GM19372 (cell line): ENCODE data around the gene KANTR.

Experiments
- ATAC-seq: cut with Tn5 transposase; IDR thresholded peaks from one replicate; pipeline ENCODE4 v1.9.1; 2021; ENCODE audit warnings: mild to moderate bottlenecking, low read depth, moderate library complexity; ENCODE audit not compliant: unreplicated experiment

KANTR gene

GRCh38 chrX:53080628-53081580 lies 13.0 kb upstream of the KANTR start:
- ATAC-seq, result no peak

DNA sequence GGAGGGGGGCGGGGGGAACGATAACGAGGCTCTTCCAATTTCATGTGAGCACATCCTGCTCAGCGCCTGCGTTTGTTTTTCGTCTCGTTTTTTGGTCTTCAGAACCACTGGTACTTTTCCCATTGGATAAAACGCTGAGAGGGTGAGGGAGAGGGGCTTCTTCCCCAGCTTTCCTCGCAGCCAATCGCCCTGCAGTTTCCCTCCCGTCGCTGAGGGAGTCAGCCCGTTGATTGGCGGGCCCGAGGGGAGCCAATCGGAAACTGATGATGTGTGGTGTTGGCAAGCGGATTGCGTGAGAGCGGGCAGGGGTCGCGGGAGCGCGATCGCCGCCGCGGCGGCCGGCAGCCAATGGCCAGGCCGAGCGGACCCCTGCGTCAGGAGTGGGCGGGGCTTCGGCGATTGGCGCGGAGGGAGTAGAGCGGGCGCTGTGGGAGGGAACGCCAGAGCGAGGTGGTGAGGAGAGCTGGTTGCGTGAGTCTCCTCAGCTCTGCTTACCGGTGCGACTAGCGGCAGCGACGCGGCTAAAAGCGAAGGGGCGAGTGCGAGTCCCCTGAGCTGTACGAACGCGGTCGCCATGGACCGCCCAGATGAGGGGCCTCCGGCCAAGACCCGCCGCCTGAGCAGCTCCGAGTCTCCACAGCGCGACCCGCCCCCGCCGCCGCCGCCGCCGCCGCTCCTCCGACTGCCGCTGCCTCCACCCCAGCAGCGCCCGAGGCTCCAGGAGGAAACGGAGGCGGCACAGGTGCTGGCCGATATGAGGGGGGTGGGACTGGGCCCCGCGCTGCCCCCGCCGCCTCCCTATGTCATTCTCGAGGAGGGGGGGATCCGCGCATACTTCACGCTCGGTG lies 11.8 kb upstream of the KANTR start, which contains the start of gene TSPYL2:
TSPYL2 (plus strand) TSS at position 443 of the 848 bp plus-strand sequence; CDS start at position 575, 132 bp downstream.
- peak; percentile 93 for ATAC-seq

GRCh38 chrX:53082773-53083616 lies 10.9 kb upstream of the KANTR start:
- ATAC-seq, result no peak

DNA sequence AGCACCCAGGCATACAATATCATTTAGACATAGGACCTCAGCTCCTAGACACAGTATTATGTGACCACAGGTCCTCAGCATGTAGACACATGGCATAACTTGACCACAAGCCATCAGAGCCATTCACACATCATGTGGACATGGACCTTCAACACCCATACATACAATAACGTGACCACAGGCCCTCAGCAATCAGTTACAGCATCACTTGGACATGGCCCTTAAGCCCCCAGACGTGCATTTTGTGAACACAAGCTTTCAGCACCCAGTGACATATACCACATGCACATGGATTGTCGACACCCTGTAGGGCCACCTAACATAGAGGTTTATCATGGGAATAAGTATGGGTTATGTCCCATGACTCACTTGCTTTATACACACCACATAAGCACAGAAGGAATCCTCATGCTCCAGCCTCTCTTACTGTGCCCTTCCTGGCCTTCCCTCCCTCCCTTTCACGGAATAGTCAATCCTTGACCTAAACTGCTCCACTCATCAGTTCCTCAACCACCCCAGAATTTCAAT lies 9.8 kb upstream of the KANTR start:
- no peak for ATAC-seq

DNA sequence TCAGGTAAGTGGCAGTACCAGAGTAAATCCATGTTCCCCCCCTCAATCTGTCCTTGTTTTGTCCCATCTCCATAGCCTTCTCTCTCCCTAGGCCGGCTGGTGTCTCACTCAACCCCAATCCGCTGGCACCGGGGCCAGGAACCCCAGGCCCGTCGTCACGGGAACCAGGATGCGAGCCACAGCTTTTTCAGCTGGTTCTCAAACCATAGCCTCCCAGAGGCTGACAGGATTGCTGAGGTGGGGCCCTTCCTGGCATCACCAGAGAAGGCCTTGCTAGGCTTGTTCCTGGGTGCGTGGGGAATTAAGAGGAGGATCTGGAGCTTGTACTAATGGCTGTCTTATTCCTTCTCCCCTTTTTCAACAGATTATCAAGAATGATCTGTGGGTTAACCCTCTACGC lies 9.1 kb upstream of the KANTR start:
- ATAC-seq, result no peak

DNA sequence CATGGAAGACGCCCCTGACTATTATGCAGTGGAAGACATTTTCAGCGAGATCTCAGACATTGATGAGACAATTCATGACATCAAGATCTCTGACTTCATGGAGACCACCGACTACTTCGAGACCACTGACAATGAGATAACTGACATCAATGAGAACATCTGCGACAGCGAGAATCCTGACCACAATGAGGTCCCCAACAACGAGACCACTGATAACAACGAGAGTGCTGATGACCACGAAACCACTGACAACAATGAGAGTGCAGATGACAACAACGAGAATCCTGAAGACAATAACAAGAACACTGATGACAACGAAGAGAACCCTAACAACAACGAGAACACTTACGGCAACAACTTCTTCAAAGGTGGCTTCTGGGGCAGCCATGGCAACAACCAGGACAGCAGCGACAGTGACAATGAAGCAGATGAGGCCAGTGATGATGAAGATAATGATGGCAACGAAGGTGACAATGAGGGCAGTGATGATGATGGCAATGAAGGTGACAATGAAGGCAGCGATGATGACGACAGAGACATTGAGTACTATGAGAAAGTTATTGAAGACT lies 8.2 kb upstream of the KANTR start:
- ATAC-seq, result no peak

GRCh38 chrX:53086464-53086863 lies 7.5 kb upstream of the KANTR start:
- ATAC-seq, result no peak

DNA sequence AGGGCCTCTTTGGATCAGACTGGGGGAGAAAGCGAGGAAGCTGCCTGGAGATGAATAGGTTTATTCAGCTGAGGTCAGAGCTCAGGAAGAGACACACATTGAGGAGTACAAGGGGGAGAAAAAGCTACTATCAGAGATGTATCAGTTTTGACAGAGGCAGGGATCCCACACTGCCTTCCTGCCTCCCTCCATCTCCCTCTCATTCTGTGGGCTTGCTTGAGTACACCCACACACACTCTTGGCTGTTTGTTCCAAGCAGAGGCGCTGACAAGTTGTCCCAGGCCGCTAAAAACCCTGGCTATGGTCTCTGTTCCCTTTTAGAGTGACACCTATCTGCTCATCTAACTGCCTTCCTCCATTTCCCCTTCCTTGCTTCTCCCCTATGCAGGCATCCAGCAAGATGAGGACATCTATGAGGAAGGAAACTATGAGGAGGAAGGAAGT lies 6.5 kb upstream of the KANTR start:
- ATAC-seq, result no peak

DNA sequence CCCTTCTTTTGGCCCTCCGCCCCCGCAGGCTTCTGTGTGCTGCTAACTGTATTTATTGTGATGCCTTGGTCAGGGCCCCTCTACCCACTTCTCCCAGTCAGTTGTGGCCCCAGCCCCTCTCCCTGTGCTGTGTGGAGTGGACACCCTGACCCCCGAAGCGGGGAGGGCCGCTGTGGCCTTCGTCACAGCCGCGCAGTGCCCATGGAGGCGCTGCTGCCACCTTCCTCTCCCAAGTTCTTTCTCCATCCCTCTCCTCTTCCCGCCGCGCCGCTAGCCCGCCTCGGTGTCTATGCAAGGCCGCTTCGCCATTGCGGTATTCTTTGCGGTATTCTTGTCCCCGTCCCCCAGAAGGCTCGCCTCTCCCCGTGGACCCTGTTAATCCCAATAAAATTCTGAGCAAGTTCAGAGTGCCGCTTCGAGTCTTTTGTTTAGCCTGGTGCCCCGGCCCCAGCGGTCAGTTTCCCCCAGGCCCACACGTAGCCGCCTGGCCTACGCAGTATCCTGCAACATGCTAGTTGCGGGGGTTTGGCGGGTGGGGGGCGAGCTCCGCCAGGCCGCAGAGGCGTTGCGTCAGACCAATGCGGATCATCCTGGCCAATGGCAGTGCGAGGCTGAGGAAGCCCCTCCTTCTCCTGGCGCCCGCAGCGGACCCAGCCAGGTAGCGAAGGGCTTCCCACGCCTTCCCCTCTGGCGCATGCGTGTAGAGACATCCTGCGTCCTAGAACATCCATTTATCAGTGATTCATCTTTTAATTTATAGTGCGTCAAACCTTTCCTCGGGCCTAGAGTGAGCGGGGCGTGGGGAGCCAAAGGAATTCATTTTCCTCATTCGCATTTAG lies 5.6 kb upstream of the KANTR start:
- peak; percentile 69 for ATAC-seq

DNA sequence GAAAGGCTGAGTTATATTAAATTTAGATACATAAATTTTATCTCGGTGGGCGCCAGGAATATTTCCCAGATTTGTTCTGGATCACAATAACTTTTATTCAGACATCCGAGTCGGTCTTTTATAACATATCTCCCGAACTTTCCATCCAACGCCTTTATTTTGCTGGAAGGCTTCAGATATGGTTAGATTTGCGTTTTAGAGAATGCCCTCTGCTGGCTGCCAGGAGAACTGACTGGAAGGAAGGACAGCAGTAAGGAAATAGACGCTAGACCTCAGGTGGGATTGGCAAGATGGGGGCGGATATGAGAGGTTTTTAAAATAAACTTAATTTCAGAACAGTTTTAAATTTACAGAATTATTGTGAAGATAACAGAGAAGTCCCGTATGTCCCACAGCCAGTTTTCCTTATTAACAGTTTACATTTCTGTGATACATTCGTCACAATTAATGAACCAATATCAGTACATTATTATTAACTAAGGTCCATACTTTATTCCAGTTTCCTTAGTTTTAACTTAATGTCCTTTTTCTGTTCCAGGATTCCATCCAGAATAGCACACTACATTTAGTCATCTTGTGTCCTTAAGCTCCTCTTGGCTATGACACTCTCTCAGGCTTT lies 4.6 kb upstream of the KANTR start:
- no peak for ATAC-seq

GRCh38 chrX:53089925-53090324 lies 4.0 kb upstream of the KANTR start:
- no peak for ATAC-seq

DNA sequence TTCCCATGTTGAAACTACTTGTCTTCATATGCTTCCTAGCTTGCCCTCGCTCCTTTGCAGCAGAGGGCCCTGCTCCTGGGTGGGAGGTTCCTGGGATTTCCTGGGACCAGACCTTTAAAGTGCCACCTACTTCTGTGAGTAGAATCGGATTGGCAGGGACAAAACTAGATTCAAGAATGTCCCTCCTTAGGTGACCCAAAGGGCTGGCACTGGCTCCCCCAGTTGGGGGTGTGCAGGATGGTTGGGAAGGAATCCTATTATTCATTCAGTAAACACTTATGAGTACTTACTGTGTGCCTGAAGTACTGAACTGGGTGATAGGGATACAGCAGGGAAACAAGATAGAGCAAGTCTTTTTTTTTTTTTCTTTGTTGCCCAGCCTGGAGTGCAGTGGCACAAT lies 2.6 kb upstream of the KANTR start:
- no peak for ATAC-seq

- peak; percentile 46 for ATAC-seq
Measured at GRCh38 chrX:53093177-53093655, 726 bp upstream of the KANTR start.

DNA sequence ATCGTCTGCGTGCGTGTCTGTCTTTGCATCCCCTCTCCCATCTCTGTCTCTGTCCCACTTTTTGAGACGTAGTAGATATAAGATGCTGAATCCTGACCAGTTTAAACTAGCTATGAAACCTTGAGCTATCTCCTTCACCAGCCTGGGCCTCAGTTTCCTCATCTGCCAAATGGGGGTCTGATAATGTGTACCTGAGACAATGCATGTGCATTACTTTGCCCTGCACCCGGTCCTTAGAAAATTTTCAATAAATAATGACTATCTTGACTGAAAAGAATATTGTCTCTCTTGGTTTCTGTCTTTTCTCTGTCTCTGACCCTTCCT lies 602 bp downstream of the KANTR start:
- ATAC-seq, result no peak

DNA sequence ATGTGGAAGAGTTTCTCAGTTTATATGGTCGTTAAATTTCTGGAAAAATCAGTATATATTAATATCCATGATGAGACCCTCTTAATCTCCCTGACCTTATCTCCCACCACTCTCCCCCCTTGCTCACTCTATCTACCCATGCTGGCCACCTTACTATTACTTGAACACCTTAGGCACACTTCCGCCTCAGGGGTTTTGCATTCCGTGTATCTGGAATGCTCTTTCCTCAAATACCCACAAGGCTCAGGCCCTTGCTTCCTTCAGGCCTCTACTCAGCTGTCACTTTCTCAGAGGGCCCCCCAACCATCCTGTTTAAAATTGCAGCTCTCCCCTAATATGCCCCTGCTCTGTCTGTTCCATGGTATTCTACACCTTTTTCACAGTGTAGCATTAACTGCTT lies 1.9 kb downstream of the KANTR start:
- no peak for ATAC-seq

GRCh38 chrX:53114864-53115549 lies 21.1 kb downstream of the KANTR start:
- no peak for ATAC-seq

DNA sequence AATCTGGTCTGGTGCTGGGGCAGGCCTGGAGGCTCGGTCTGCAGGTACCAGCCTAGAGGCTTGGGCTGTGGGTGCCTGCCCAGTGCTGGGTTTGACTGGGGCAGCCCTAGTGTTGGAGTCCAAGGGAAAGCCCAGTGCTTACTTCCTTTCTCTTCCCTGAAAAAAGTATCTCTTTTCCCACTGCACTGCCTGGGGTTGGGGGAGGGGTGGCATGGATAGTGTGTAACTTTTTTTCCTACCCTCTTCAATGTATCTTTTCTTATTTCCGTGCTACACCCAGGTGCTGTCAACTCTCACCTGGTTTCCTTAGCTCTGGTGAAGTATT lies 21.6 kb downstream of the KANTR start:
- ATAC-seq, result no peak

DNA sequence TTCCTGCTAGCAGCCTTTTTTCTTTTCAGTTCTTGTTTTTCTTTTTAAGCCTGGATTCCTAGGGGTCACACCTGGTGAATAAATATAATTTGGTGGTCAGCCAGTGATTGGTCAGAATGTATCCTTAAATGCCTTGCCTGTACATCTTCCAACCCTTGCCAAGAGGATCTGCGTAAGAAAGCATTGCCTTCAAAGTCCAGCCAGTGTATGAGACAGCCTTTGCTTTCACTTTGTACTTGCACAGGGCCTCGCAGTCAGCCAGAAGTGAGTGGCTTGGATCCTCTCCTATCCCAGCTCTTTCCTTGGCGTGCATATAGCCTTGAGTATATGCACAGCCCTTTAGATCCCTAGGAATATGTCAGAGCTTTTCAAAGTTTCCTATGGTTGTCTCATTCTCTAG lies 22.2 kb downstream of the KANTR start:
- no peak for ATAC-seq
